Body of pancreas (tissue), 4 donors: ENCODE data around the gene GJB4. TPM values are rescaled to one million over a fixed set of nuclear protein-coding genes. Genes with fewer than 3 reads are reported as not detected.

Experiments
- ATAC-seq: fragments of 150-250 bp; one replicate; pipeline ENCODE4 v1.9.1; 2016
- DNase-seq, 4 donors: peaks; one replicate each; pipeline ENCODE4 v3.0.0-alpha.2; 2019
- H3K27ac ChIP-seq, 4 donors: fragments of 200-600 bp; sonication (generic); 1 replicate in 3 of 4; 2 replicates in 1 of 4; pipeline versions ENCODE4 v1.5.1 to v1.6.1; 2016 to 2019; ENCODE audit warnings: mild to moderate bottlenecking in 1 of 4, mixed read lengths in 1 of 4, moderate library complexity in 1 of 4
- H3K27me3 ChIP-seq, 2 donors: fragments of 200-600 bp; sonication (generic); one replicate each; pipeline ENCODE4 v1.6.0; 2016; ENCODE audit warnings: mild to moderate bottlenecking in 1 of 2
- H3K36me3 ChIP-seq, 2 donors: fragments of 200-600 bp; sonication (generic); replicated peaks in 1 of 2; 2 replicates each; pipeline ENCODE4 v1.5.1; 2016; ENCODE audit warnings: low read depth in 2 of 2; ENCODE audit not compliant: insufficient read depth in 1 of 2
- H3K4me1 ChIP-seq: fragments of 200-600 bp; sonication (generic); one replicate; pipeline ENCODE4 v1.6.0; 2016
- H3K4me3 ChIP-seq, 2 donors: fragments of 200-600 bp; sonication (generic); 1 replicate in 1 of 2; 2 replicates in 1 of 2; pipeline ENCODE4 v1.5.1; 2016 to 2019
- H3K9me3 ChIP-seq, 3 donors: fragments of 200-600 bp; sonication (generic); 1 replicate in 2 of 3; 2 replicates in 1 of 3; pipeline ENCODE4 v1.5.1; 2016
- CTCF ChIP-seq, 7 experiments: fragments of 450-650 bp in 4 of 7; fragments of 200-600 bp in 3 of 7; sonication (generic) in 3 of 7; IDR thresholded peaks; one replicate each; pipeline ENCODE4 v1.5.1; 2016 to 2019; ENCODE audit warnings: antibody characterized with exemption in 7 of 7
- POLR2A ChIP-seq, 3 donors: fragments of 450-650 bp; IDR thresholded peaks; one replicate each; pipeline ENCODE4 v1.6.1; 2016; ENCODE audit warnings: antibody characterized with exemption in 3 of 3, mild to moderate bottlenecking in 2 of 3
- WGBS, 2 donors: methylation state at CpG; one replicate each; pipeline ENCODE4 v1.1.5; 2017; 5-methylcytosine and 5-hydroxymethylcytosine counted together
- intact Hi-C: fragments of 100-400 bp; cut with DNase I; formaldehyde crosslinking; loops from one replicate; pipeline ENCODE4 v1.15.1; 2023
- total RNA-seq, 2 donors: library from RNA; depleted of rRNA; stranded (reverse); fragments of >200 nt; gene quantifications; one replicate each; pipeline ENCODE4 v1.1.0, GENCODE V29; 2016

Gene GJB4
- total RNA-seq, 2 donors from 2014 or later, result not detected

GRCh38 chr1:34779526-34779925 is 20.0 kb downstream of the GJB4 start:
- intact Hi-C loops, result no loop called here
- Histone ChIP-seq H3K4me3 (no peak overlapping the region), H3K4me1 (peaks cover 19% of the 10 kb centered on the region), H3K27ac (no peak overlapping the region), H3K36me3 (no peaks in the 10 kb centered on the region), H3K27me3 (no peaks in the 10 kb centered on the region), H3K9me3 (no peaks in the 10 kb centered on the region)
- no peak for DNase-seq
- 79% methylated on average over 5 of the region's 5 CpGs for WGBS, 2 donors
- no peak for ATAC-seq
- TF ChIP-seq CTCF (IDR thresholded peaks at IDR 0.05) (no peak), POLR2A (IDR thresholded peaks at IDR 0.05) (no peak)

GRCh38 chr1:34779962-34780361 is 20.4 kb downstream of the GJB4 start:
- intact Hi-C loops, result no loop called here
- DNase-seq, result no peak
- WGBS, 2 donors, result 85 to 95% methylated on average over 3 to 5 of the region's 5 CpGs
- Histone ChIP-seq H3K9me3 (no peaks in the 10 kb centered on the region), H3K4me1 (peaks cover 19% of the 10 kb centered on the region), H3K36me3 (no peaks in the 10 kb centered on the region), H3K27me3 (no peaks in the 10 kb centered on the region), H3K4me3 (no peak overlapping the region), H3K27ac (no peak overlapping the region)
- TF ChIP-seq CTCF (IDR thresholded peaks at IDR 0.05) (no peak), POLR2A (IDR thresholded peaks at IDR 0.05) (no peak)
- ATAC-seq, result no peak

GRCh38 chr1:34780528-34780927 is 21.0 kb downstream of the GJB4 start:
- H3K4me3 ChIP-seq, result no peak overlapping the region
- 88 to 91% methylated on average over 2 of the region's 2 CpGs for WGBS, 2 donors
- no peak overlapping the region for H3K27ac ChIP-seq

GRCh38 chr1:34781071-34781843 is 21.7 kb downstream of the GJB4 start, which contains the start of gene GJB3:
Gene GJB3, plus strand, starts transcription at chr1:34781214. Its CDS starts 3,549 bp downstream, at chr1:34784763.
- H3K27ac ChIP-seq, result no peak within 1 kb of the TSS
- TF ChIP-seq CTCF (IDR thresholded peaks at IDR 0.05) (no peak), POLR2A (IDR thresholded peaks at IDR 0.05) (no peak)
- H3K9me3 ChIP-seq, result no peaks in the 10 kb centered on the region
- no peaks in the 10 kb centered on the region for H3K27me3 ChIP-seq
- peaks cover 19% of the 10 kb centered on the region for H3K4me1 ChIP-seq
- no peak for DNase-seq
- intact Hi-C loops, result no loop called here
- no peaks in the 10 kb centered on the region for H3K36me3 ChIP-seq
- peak within 1 kb of the TSS in 1 of 2 donors; percentile 18 for H3K4me3 ChIP-seq
- WGBS, 2 donors, result 2 to 15% methylated on average over 4 to 52 of the region's 62 CpGs
- ATAC-seq, result peak; percentile 30

More at GRCh38 chr1:34780528-34780927, 21.0 kb downstream of the GJB4 start:
- intact Hi-C loops, result no loop called here
- ATAC-seq, result no peak
- DNase-seq, result no peak
- TF ChIP-seq CTCF (IDR thresholded peaks at IDR 0.05) (no peak), POLR2A (IDR thresholded peaks at IDR 0.05) (no peak)
- Histone ChIP-seq H3K4me1 (peaks cover 19% of the 10 kb centered on the region), H3K27me3 (no peaks in the 10 kb centered on the region), H3K36me3 (no peaks in the 10 kb centered on the region), H3K9me3 (no peaks in the 10 kb centered on the region)
